Activated T-helper 2 cell treated with anti-CD3 and anti-CD28 coated beads, Interferon-gamma antibody, Interleukin-2, Interleukin-4, amounts not matched to agents 10 μg/mL and 5 μg/mL and 100 μg/mL, durations not matched to agents 14 hours and 24 hours and 36 hours (primary cell): ENCODE measurements around the gene FBH1. TPM values are rescaled to one million over a fixed set of nuclear protein-coding genes. Genes with fewer than 3 reads are reported as not detected.

Experiments used
- DNase-seq: peaks from one replicate; pipeline ENCODE4 v3.0.0; 2021; ENCODE audit warnings: low spot score
- H3K27ac Mint-ChIP-seq: one replicate; pipeline ENCODE4 v1.8.0; 2021; ENCODE audit warnings: mixed read lengths
- H3K27me3 Mint-ChIP-seq: one replicate; pipeline ENCODE4 v1.8.0; 2021; ENCODE audit warnings: low read depth, mixed read lengths
- H3K36me3 Mint-ChIP-seq: one replicate; pipeline ENCODE4 v1.8.0; 2021; ENCODE audit warnings: low read depth, mixed read lengths
- H3K4me1 Mint-ChIP-seq: one replicate; pipeline ENCODE4 v1.8.0; 2021; ENCODE audit warnings: low read depth, mixed read lengths
- H3K4me3 Mint-ChIP-seq: one replicate; pipeline ENCODE4 v1.8.0; 2021; ENCODE audit warnings: low read depth, mild to moderate bottlenecking, moderate library complexity, mixed read lengths
- H3K9me3 Mint-ChIP-seq: one replicate; pipeline ENCODE4 v1.8.0; 2021; ENCODE audit warnings: mixed read lengths
- intact Hi-C: fragments of 100-400 bp; cut with micrococcal nuclease; formaldehyde crosslinking; loops from one replicate; pipeline ENCODE4 v1.15.1; 2023
- total RNA-seq: library from RNA; stranded (reverse); gene quantifications from 2 replicates; pipeline ENCODE4 v1.2.3, GENCODE V29; 2022

FBH1 gene
- total RNA-seq, 1 donor from 2014 or later = 57.2 TPM

GRCh38 chr10:5911670-5912069 lies 21.6 kb downstream of the FBH1 start:
- no peaks in the 10 kb centered on the region for H3K9me3 Mint-ChIP-seq
- DNase-seq = no peak
- H3K4me1 Mint-ChIP-seq = peaks cover 3% of the 10 kb centered on the region
- intact Hi-C loops = no loop called here
- H3K36me3 Mint-ChIP-seq = peaks cover 73% of the 10 kb centered on the region
- no peak overlapping the region for H3K4me3 Mint-ChIP-seq
- no peaks in the 10 kb centered on the region for H3K27me3 Mint-ChIP-seq
- H3K27ac Mint-ChIP-seq = no peak overlapping the region

DNA sequence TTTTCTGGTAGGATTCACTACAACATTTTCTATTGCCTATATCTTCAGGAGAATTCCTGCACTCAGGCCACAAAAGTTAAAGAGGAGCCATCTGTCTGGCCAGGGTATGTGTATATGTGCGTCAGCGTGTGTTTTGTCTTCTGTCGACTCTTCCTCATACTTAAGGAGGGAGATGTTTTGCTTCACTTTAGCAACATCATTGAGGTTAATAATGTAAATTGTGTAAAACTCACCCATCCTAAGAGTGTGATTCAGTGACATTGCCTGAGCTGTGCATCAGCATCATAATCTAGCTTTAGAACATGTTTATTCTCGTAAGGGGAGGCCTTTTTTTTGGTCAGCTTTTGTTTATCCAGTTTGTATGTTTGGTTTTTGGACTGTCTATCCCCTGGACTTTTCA lies 23.7 kb downstream of the FBH1 start:
- Mint-ChIP-seq H3K27ac (no peak overlapping the region), H3K9me3 (no peaks in the 10 kb centered on the region), H3K4me3 (no peak overlapping the region), H3K4me1 (no peaks in the 10 kb centered on the region), H3K27me3 (no peaks in the 10 kb centered on the region), H3K36me3 (peaks cover 70% of the 10 kb centered on the region)
- no peak for DNase-seq
- intact Hi-C loops = no loop called here

- H3K27ac Mint-ChIP-seq = no peak overlapping the region
These were observed 25.4 kb downstream of the FBH1 start for GRCh38 chr10:5915451-5915850.

GRCh38 chr10:5917305-5917704 lies 27.3 kb downstream of the FBH1 start:
- H3K9me3 Mint-ChIP-seq = no peaks in the 10 kb centered on the region
- no peaks in the 10 kb centered on the region for H3K27me3 Mint-ChIP-seq
- H3K27ac Mint-ChIP-seq = no peak overlapping the region
- H3K4me1 Mint-ChIP-seq = no peaks in the 10 kb centered on the region
- intact Hi-C loops = no loop called here
- H3K36me3 Mint-ChIP-seq = peaks cover 78% of the 10 kb centered on the region
- H3K4me3 Mint-ChIP-seq = no peak overlapping the region
- DNase-seq = no peak

More at GRCh38 chr10:5915451-5915850, 25.4 kb downstream of the FBH1 start:
- Mint-ChIP-seq H3K36me3 (peaks cover 69% of the 10 kb centered on the region), H3K4me1 (no peaks in the 10 kb centered on the region), H3K4me3 (no peak overlapping the region), H3K9me3 (no peaks in the 10 kb centered on the region), H3K27me3 (no peaks in the 10 kb centered on the region)
- intact Hi-C loops = no loop called here
- no peak for DNase-seq

GRCh38 chr10:5918763-5919162 lies 28.7 kb downstream of the FBH1 start:
- no peak for DNase-seq
- H3K27ac Mint-ChIP-seq = no peak overlapping the region

DNA sequence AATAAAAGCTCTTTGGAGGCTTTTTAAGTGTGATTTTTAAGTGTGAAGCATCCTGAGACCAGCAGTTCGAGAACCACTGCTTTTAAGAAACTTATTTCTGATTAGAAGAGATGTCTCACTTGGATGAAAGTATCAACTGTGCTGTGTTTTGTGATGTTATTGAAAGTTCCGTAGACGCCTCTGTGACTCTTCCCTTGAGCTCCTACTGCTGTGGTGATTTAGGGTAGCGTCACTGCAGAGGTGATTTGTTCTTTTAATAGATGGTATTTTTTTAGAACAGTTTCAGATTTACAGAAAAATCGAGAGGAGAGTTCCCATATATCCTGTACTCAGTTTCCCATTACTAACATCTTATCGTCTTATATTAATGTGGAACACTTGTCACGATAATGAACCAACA lies 29.5 kb downstream of the FBH1 start:
- peaks cover 81% of the 10 kb centered on the region for H3K36me3 Mint-ChIP-seq
- intact Hi-C loops = no loop called here

More at GRCh38 chr10:5918763-5919162, 28.7 kb downstream of the FBH1 start:
- no peaks in the 10 kb centered on the region for H3K27me3 Mint-ChIP-seq
- no peaks in the 10 kb centered on the region for H3K9me3 Mint-ChIP-seq
- H3K36me3 Mint-ChIP-seq = peaks cover 81% of the 10 kb centered on the region
- intact Hi-C loops = no loop called here
- H3K4me1 Mint-ChIP-seq = no peaks in the 10 kb centered on the region
- H3K4me3 Mint-ChIP-seq = no peak overlapping the region

GRCh38 chr10:5921746-5922145 lies 31.7 kb downstream of the FBH1 start:
- Mint-ChIP-seq H3K36me3 (peaks cover 72% of the 10 kb centered on the region), H3K4me1 (no peaks in the 10 kb centered on the region)

More for the DNA sequence above, 29.5 kb downstream of the FBH1 start:
- Mint-ChIP-seq H3K9me3 (no peaks in the 10 kb centered on the region), H3K27me3 (no peaks in the 10 kb centered on the region), H3K4me3 (no peak overlapping the region), H3K27ac (no peak overlapping the region), H3K4me1 (no peaks in the 10 kb centered on the region)
- no peak for DNase-seq

DNA sequence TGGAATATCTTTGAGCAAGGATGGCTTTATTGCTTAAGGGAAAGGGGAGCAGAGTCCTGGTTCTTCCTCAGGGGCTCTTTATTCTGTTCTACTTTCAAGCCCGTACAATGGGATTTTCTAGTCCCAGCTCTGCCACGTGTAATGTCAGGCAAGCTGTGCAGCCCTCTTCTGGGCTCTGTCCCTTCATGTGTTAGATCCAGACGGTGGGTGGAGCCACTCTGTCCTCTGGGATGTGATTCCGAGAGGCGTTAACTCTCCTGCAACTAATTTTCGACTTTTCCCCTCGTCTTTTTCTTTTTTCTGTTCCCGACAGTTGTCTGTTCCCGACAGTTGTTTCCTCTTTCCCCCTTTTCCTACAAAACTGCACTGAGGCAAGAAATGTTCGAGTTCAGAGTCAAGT lies 34.8 kb downstream of the FBH1 start:
- Mint-ChIP-seq H3K36me3 (peaks cover 76% of the 10 kb centered on the region), H3K4me1 (peaks cover 3% of the 10 kb centered on the region), H3K9me3 (no peaks in the 10 kb centered on the region), H3K4me3 (no peak overlapping the region), H3K27me3 (no peaks in the 10 kb centered on the region), H3K27ac (no peak overlapping the region)
- DNase-seq = no peak
- intact Hi-C loops = no loop called here

More at GRCh38 chr10:5921746-5922145, 31.7 kb downstream of the FBH1 start:
- DNase-seq = no peak
- Mint-ChIP-seq H3K27ac (no peak overlapping the region), H3K27me3 (no peaks in the 10 kb centered on the region), H3K4me3 (no peak overlapping the region), H3K9me3 (no peaks in the 10 kb centered on the region)
- intact Hi-C loops = no loop called here

DNA sequence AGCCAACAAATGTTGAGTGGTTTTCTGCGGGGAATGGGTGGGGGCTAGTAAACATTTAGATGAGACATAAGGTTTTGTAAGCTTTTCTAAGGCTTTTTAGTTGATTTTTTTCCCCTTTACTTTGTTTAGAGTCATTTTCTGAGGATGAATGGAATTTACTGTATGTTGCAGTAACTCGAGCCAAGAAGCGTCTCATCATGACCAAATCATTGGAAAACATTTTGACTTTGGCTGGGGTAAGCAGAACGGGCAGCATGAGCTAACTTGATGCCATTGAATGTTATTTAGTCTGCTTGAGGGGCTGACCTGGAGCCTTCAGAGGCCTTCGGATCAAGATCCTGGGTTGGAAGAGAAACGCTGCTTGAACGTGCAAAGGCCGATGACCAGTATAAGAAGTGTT lies 37.3 kb downstream of the FBH1 start:
- no peaks in the 10 kb centered on the region for H3K27me3 Mint-ChIP-seq
- intact Hi-C loops = no loop called here
- H3K4me3 Mint-ChIP-seq = no peak overlapping the region
- H3K4me1 Mint-ChIP-seq = peaks cover 3% of the 10 kb centered on the region
- H3K36me3 Mint-ChIP-seq = peaks cover 70% of the 10 kb centered on the region
- no peak overlapping the region for H3K27ac Mint-ChIP-seq
- no peak for DNase-seq
- no peaks in the 10 kb centered on the region for H3K9me3 Mint-ChIP-seq

- H3K9me3 Mint-ChIP-seq = no peaks in the 10 kb centered on the region
- DNase-seq = no peak
- H3K27ac Mint-ChIP-seq = no peak overlapping the region
- H3K4me3 Mint-ChIP-seq = no peak overlapping the region
- H3K27me3 Mint-ChIP-seq = no peaks in the 10 kb centered on the region
- H3K4me1 Mint-ChIP-seq = peaks cover 3% of the 10 kb centered on the region
- intact Hi-C loops = no loop called here
- H3K36me3 Mint-ChIP-seq = peaks cover 55% of the 10 kb centered on the region
These were observed 39.4 kb downstream of the FBH1 start for GRCh38 chr10:5929442-5929841.

DNA sequence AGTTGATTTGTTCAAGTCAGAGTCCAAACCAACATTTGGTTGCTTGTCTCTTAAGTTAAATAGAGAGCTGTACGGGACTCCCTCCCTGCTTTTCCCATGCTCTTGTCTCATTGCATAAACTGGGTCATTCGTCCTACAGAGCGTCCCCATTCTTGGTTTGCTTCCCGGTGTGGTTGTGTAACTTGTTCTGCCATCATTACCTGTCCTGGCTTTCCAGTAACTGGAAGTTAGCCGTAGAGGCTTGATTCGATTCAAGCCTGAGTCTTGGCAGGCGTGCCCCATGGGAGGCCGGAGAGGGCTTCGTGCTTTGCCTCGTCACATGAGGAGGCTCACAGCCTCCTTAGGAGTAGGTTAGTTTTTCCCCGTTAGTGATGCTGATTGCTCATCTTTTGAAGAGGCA lies 40.2 kb downstream of the FBH1 start:
- Mint-ChIP-seq H3K9me3 (no peaks in the 10 kb centered on the region), H3K4me3 (no peak overlapping the region), H3K36me3 (peaks cover 55% of the 10 kb centered on the region), H3K27ac (no peak overlapping the region), H3K4me1 (peaks cover 3% of the 10 kb centered on the region), H3K27me3 (no peaks in the 10 kb centered on the region)
- DNase-seq = no peak
- intact Hi-C loops = no loop called here

DNA sequence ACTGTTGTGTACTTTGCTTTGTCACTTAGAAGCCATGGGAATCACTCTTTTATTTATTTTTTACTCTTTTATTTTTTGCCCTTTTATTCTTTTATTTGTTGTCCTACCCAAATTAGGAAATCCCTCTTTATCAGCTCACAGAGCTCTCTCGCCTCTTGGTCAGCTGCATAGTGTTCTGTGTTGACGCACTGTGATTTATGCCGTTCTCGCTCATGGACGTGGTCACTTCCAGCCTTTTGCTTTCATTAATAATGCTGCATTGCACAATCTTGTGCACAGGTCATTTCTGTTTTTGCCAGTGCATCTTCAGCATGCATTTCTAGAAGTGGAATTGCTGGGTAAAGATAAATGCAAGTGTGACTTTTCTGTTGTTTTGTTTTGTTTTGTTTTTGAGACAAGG lies 42.3 kb downstream of the FBH1 start:
- intact Hi-C loops = no loop called here
- no peak overlapping the region for H3K4me3 Mint-ChIP-seq
- H3K9me3 Mint-ChIP-seq = no peaks in the 10 kb centered on the region
- H3K27me3 Mint-ChIP-seq = no peaks in the 10 kb centered on the region
- DNase-seq = no peak
- peaks cover 52% of the 10 kb centered on the region for H3K36me3 Mint-ChIP-seq
- H3K27ac Mint-ChIP-seq = no peak overlapping the region
- peaks cover 3% of the 10 kb centered on the region for H3K4me1 Mint-ChIP-seq

DNA sequence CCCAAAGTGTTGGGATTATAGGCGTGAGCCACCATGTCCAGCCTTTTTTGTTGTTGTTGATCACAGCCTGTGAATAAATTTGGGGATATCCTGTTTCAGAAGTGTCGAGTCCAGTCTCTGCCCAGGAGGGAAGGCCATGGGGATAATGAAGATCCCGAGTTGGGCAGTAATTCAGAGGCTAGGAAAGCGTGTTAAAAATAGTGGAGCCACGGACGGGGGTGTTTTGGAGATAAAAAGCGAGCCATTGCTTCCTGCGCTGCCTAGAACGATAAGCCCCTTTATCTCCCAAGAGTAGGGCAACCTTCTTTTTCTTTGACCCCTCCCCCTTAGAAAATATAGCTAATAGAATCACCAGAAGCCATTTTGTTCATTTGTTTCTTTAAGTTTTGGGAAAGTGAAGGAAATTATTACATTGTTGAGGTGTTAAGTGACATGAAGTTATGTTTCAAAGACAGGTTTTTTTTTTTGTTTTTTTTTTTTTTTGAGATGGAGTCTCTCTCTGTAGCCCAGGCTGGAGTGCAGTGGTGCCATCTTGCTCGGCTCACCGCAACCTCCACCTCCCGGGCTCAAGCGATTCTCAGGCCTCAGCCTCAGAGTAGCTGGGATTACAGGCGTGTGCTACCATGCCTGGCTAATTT lies 44.0 kb downstream of the FBH1 start:
- no peak overlapping the region for H3K4me3 Mint-ChIP-seq
- intact Hi-C loops = no loop called here
- H3K9me3 Mint-ChIP-seq = no peaks in the 10 kb centered on the region
- H3K4me1 Mint-ChIP-seq = no peaks in the 10 kb centered on the region
- no peak for DNase-seq
- no peak overlapping the region for H3K27ac Mint-ChIP-seq
- H3K36me3 Mint-ChIP-seq = peaks cover 52% of the 10 kb centered on the region
- H3K27me3 Mint-ChIP-seq = no peaks in the 10 kb centered on the region

DNA sequence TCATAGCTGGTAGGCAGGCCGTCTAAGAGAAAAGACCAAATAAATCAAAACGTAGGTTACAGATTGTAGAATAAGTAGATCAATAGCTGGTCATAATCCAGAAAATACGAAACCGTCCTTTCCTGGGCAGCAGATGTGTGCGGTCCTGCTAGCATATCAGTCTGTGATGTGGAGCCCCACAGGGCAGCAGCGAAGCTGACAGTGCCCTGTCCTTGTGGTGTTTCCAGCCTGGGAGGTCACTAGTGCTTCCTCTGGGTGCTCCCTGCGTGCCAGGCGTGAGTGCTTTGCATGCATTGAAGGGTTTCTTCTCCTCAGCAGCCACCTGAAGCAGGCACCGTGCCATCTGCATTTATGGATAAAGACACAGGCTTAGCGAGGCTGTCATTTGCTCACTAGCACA lies 45.6 kb downstream of the FBH1 start:
- H3K27me3 Mint-ChIP-seq = no peaks in the 10 kb centered on the region
- H3K4me1 Mint-ChIP-seq = no peaks in the 10 kb centered on the region
- no peaks in the 10 kb centered on the region for H3K9me3 Mint-ChIP-seq
- peaks cover 39% of the 10 kb centered on the region for H3K36me3 Mint-ChIP-seq
- no peak for DNase-seq
- intact Hi-C loops = no loop called here
- H3K4me3 Mint-ChIP-seq = no peak overlapping the region
- H3K27ac Mint-ChIP-seq = no peak overlapping the region
